Heart left ventricle (tissue), 13 donors: Measurements from ENCODE around the gene PPFIA2.

Experiments
- CTCF ChIP-seq, 12 donors: fragments of 200-600 bp; sonication (generic) in 4 of 12; IDR thresholded peaks; one replicate each; pipeline versions ENCODE4 v1.5.0 to v1.8.0; 2018 to 2022; ENCODE audit warnings: antibody characterized with exemption in 12 of 12, mild to moderate bottlenecking in 5 of 12
- POLR2A ChIP-seq, 2 donors: fragments of 450-650 bp; IDR thresholded peaks; one replicate each; pipeline ENCODE4 v1.6.1; 2017; ENCODE audit warnings: antibody characterized with exemption in 2 of 2, mild to moderate bottlenecking in 2 of 2, moderate library complexity in 2 of 2
- donor health status: ischemic (EF 13 %, LVEDD 7.1; RV severe dilation, severe dysfunction).
- donor health status: DM: no; HTN: yes; CAD: no.
- donor health status: DM: no; HTN: no; CAD: no.
- donor health status: ischemic (EF 25% LVEDD 6.9; RV normal size, moderate dysfunction).
- donor health status: ischemic (EF 25% LVEDD 5.7; RV mildly dilated, moderate dysfunction).
- donor health status: ischemic (EF 35%, LVEDD 5.7; RV mildly dilated, moderate dysfunction).
- donor health status: nonischemic (EF 11% LVEDD 7.7; RV severe dilation, severe dysfunction).
- donor health status: DM: yes; HTN: yes; CAD: no.
- donor health status: PGD.
- donor health status: ischemic (EF 29% LVEDD 5.4; RV normal size, mild dysfunction).
- donor health status: nonischemic (EF 23%, LVEDD 6.1; RV moderate dilation, normal function).

GRCh38 chr12:81365284-81365683, 393.9 kb downstream of the PPFIA2 start:
- TF ChIP-seq CTCF (IDR thresholded peaks at IDR 0.05) (no peak), POLR2A (IDR thresholded peaks at IDR 0.05) (no peak)
